ENCODE measurements around the gene DUSP16. TPM values are rescaled to one million over a fixed set of nuclear protein-coding genes. Genes with fewer than 3 reads are reported as not detected.

The DUSP16 gene
- total and polyA plus RNA-seq, 2 experiments from 2014 or later, result 11.7 to 59.4 TPM

GRCh38 chr12:12447236-12447635 lies 115.4 kb downstream of the DUSP16 start:
- Histone ChIP-seq H2AFZ (no peak overlapping the region), H3K79me2 (replicated peaks; ENCODE audit: insufficient read depth) (no peaks in the 10 kb centered on the region), H4K20me1 (replicated peaks; ENCODE audit: insufficient read depth) (no peaks in the 10 kb centered on the region; the same call in 1 of the 2 replicates), H3K27ac (ENCODE audit: low read depth) (no peak overlapping the region), H3F3A (replicated peaks; ENCODE audit: low read depth) (0 out of 2 replicates have a peak, but pooled peaks cover 2% of the 10 kb centered on the region), H3K36me3 (ENCODE audit: insufficient read depth) (no peaks in the 10 kb centered on the region), H3K4me2 (no peak overlapping the region), H3K4me3 (no peak overlapping the region), H3K9me2 (ENCODE audit: insufficient read depth) (no peaks in the 10 kb centered on the region), H3K4me1 (ENCODE audit: insufficient read depth) (peaks cover 19% of the 10 kb centered on the region), H3K27me3 (ENCODE audit: insufficient read depth) (no peaks in the 10 kb centered on the region)
- DNase-seq (ENCODE audit: low spot score) (no peak), ATAC-seq (no peak)
- no peaks in the 10 kb centered on the region for H3K9me3 Mint-ChIP-seq
- H3K27ac Mint-ChIP-seq, result no peak overlapping the region
- H3K4me1 Mint-ChIP-seq, result peaks cover 28% of the 10 kb centered on the region
- no peak overlapping the region for H3K4me3 Mint-ChIP-seq
- H3K27me3 Mint-ChIP-seq (ENCODE audit: insufficient read depth, low read depth, poor library complexity), result peaks cover 10% of the 10 kb centered on the region
- no peak for TF ChIP-seq JUNB (IDR thresholded peaks at IDR 0.05; ENCODE audit: unreplicated experiment)
- no peak for TF ChIP-seq CTCF (conservative IDR thresholded peaks at IDR 0.05; ENCODE audit: low read depth in 2 of 2)
- TF ChIP-seq ZNF114 (CRISPR knock-in tag; IDR thresholded peaks at IDR 0.05), result no peak
- TF ChIP-seq EZH2phosphoT487 (IDR thresholded peaks at IDR 0.05; ENCODE audit: unreplicated experiment), result no peak
- TF ChIP-seq ZNF462 (CRISPR knock-in tag; IDR thresholded peaks at IDR 0.05), result no peak
- TF ChIP-seq, protein P1, sequence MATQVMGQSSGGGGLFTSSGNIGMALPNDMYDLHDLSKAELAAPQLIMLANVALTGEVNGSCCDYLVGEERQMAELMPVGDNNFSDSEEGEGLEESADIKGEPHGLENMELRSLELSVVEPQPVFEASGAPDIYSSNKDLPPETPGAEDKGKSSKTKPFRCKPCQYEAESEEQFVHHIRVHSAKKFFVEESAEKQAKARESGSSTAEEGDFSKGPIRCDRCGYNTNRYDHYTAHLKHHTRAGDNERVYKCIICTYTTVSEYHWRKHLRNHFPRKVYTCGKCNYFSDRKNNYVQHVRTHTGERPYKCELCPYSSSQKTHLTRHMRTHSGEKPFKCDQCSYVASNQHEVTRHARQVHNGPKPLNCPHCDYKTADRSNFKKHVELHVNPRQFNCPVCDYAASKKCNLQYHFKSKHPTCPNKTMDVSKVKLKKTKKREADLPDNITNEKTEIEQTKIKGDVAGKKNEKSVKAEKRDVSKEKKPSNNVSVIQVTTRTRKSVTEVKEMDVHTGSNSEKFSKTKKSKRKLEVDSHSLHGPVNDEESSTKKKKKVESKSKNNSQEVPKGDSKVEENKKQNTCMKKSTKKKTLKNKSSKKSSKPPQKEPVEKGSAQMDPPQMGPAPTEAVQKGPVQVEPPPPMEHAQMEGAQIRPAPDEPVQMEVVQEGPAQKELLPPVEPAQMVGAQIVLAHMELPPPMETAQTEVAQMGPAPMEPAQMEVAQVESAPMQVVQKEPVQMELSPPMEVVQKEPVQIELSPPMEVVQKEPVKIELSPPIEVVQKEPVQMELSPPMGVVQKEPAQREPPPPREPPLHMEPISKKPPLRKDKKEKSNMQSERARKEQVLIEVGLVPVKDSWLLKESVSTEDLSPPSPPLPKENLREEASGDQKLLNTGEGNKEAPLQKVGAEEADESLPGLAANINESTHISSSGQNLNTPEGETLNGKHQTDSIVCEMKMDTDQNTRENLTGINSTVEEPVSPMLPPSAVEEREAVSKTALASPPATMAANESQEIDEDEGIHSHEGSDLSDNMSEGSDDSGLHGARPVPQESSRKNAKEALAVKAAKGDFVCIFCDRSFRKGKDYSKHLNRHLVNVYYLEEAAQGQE (IDR thresholded peaks at IDR 0.05; ENCODE audit: unreplicated experiment), result no peak
- no peak for TF ChIP-seq ETS1 (IDR thresholded peaks at IDR 0.05)
- TF ChIP-seq CREB1 (CRISPR knock-in tag; IDR thresholded peaks at IDR 0.05; ENCODE audit: low read depth), result no peak
- no peak for TF ChIP-seq ZNF331 (CRISPR knock-in tag; IDR thresholded peaks at IDR 0.05; ENCODE audit: low read depth)
- TF ChIP-seq POLR2AphosphoS5 (IDR thresholded peaks at IDR 0.05; ENCODE audit: low read depth), result no peak
- TF ChIP-seq STAT1 (IDR thresholded peaks at IDR 0.05; ENCODE audit: unreplicated experiment), result no peak
- no peaks in the 10 kb centered on the region for H3K36me3 Mint-ChIP-seq (ENCODE audit: low read depth)

Measured in GM23338 (cell line).